ENCODE data around the gene CFAP45.
"Not testable (repeated sequence)": the region's sequence is repeated elsewhere in the genome, so short reads cannot be mapped to it uniquely, and the experiment has no call there.

CFAP45 gene

GRCh38 chr1:159911326-159912070 is 11.5 kb upstream of the CFAP45 start:
- no peak for DNase-seq (ENCODE audit: low read depth in 2 of 3, low spot score in 2 of 3)

- no peak for DNase-seq (ENCODE audit: low read depth in 2 of 3, low spot score in 2 of 3)
Measured at GRCh38 chr1:159908031-159908940, 8.3 kb upstream of the CFAP45 start.

- DNase-seq (ENCODE audit: low read depth in 2 of 3, low spot score in 2 of 3) = no peak
Measured at GRCh38 chr1:159906960-159907359, 7.0 kb upstream of the CFAP45 start.

GRCh38 chr1:159904036-159904435 is 4.1 kb upstream of the CFAP45 start:
- not testable (repeated sequence) for DNase-seq (ENCODE audit: low read depth in 2 of 3, low spot score in 2 of 3)

- no peak for DNase-seq (ENCODE audit: low read depth in 2 of 3, low spot score in 2 of 3)
Measured at GRCh38 chr1:159902541-159902940, 2.6 kb upstream of the CFAP45 start.

- DNase-seq (ENCODE audit: low read depth in 2 of 3, low spot score in 2 of 3) = no peak
Measured at GRCh38 chr1:159900755-159901360, 893 bp upstream of the CFAP45 start.

GRCh38 chr1:159899634-159900033 is 331 bp downstream of the CFAP45 start:
- DNase-seq (ENCODE audit: low read depth in 2 of 3, low spot score in 2 of 3) = not testable (repeated sequence)

GRCh38 chr1:159898527-159898926 is 1.4 kb downstream of the CFAP45 start:
- DNase-seq (ENCODE audit: low read depth in 2 of 3, low spot score in 2 of 3) = no peak

GRCh38 chr1:159897962-159898361 is 2.0 kb downstream of the CFAP45 start:
- DNase-seq (ENCODE audit: low read depth in 2 of 3, low spot score in 2 of 3) = no peak

- DNase-seq (ENCODE audit: low read depth in 2 of 3, low spot score in 2 of 3) = no peak
Measured at GRCh38 chr1:159896546-159896930, 3.4 kb downstream of the CFAP45 start.

GRCh38 chr1:159895836-159896545 is 4.0 kb downstream of the CFAP45 start:
- DNase-seq (ENCODE audit: low read depth in 2 of 3, low spot score in 2 of 3) = no peak

- DNase-seq (ENCODE audit: low read depth in 2 of 3, low spot score in 2 of 3) = no peak
Measured at GRCh38 chr1:159895286-159895685, 4.7 kb downstream of the CFAP45 start.

- no peak for DNase-seq (ENCODE audit: low read depth in 2 of 3, low spot score in 2 of 3)
Measured at GRCh38 chr1:159892944-159893343, 7.0 kb downstream of the CFAP45 start.

- peak; percentile 48 to 55 (median 52) for DNase-seq (ENCODE audit: low read depth in 2 of 3, low spot score in 2 of 3)
Measured at GRCh38 chr1:159891275-159892157, 8.4 kb downstream of the CFAP45 start.

GRCh38 chr1:159890390-159890789 is 9.6 kb downstream of the CFAP45 start:
- DNase-seq (ENCODE audit: low read depth in 2 of 3, low spot score in 2 of 3) = no peak

GRCh38 chr1:159889821-159890252 is 10.1 kb downstream of the CFAP45 start:
- no peak for DNase-seq (ENCODE audit: low read depth in 2 of 3, low spot score in 2 of 3)

GRCh38 chr1:159889202-159889601 is 10.8 kb downstream of the CFAP45 start:
- no peak for DNase-seq (ENCODE audit: low read depth in 2 of 3, low spot score in 2 of 3)

GRCh38 chr1:159884296-159884695 is 15.7 kb downstream of the CFAP45 start:
- no peak for DNase-seq (ENCODE audit: low read depth in 2 of 3, low spot score in 2 of 3)

- DNase-seq (ENCODE audit: low read depth in 2 of 3, low spot score in 2 of 3) = no peak
Measured at GRCh38 chr1:159883134-159883533, 16.8 kb downstream of the CFAP45 start.

GRCh38 chr1:159882527-159882862 is 17.5 kb downstream of the CFAP45 start:
- no peak for DNase-seq (ENCODE audit: low read depth in 2 of 3, low spot score in 2 of 3)
